GM10248 (cell line): Measurements from ENCODE around the gene RSBN1.
"Not testable (repeated sequence)": the region's sequence is repeated elsewhere in the genome, so short reads cannot be mapped to it uniquely, and the experiment has no call there.

Source experiments
- CTCF ChIA-PET: fragments of 300-600 bp; sonication (Branson Sonifier 250); formaldehyde crosslinking; extraction: SDS; loops from one replicate; lab custom pipeline; 2021; ENCODE audit warnings: antibody characterized with exemption; lab: Yijun Ruan, JAX
- POLR2A ChIA-PET: fragments of 350-650 bp; sonication (Branson Sonifier 250); formaldehyde crosslinking; extraction: SDS; loops from one replicate; lab custom pipeline; 2020; ENCODE audit warnings: antibody characterized with exemption; lab: Yijun Ruan, JAX
- DNase-seq: peaks from one replicate; pipeline ENCODE4 v3.0.0; 2012; ENCODE audit errors: extremely low spot score
- CTCF ChIP-seq: IDR thresholded peaks from 2 replicates; pipeline ENCODE4 v1.5.1; 2012; ENCODE audit warnings: mild to moderate bottlenecking, low read depth; ENCODE audit errors: extremely low read depth, missing control alignments, control extremely low read depth

Gene RSBN1

GRCh38 chr1:113857776-113858175, 45.5 kb upstream of the RSBN1 start:
- CTCF ChIA-PET = interaction anchor here (0.9 to 5.0 kb wide), 6 partner anchors 8 to 46 kb away, joined by 3 to 20 read pairs (median 4); no protein-coding TSS in a partner anchor
- DNase-seq = no peak
- POLR2A ChIA-PET = no interaction called here
- TF ChIP-seq CTCF = no peak

- POLR2A ChIA-PET = no interaction called here
These were observed 44.1 kb upstream of the RSBN1 start for GRCh38 chr1:113856401-113856790.

GRCh38 chr1:113855630-113856400, 43.5 kb upstream of the RSBN1 start:
- TF ChIP-seq CTCF = no peak
- CTCF ChIA-PET = interaction anchor here (1.0 to 5.0 kb wide), 9 partner anchors 9 to 73 kb away, joined by 3 to 20 read pairs (median 5); partner anchors contain the start of genes AP4B1 and HIPK1
- POLR2A ChIA-PET = no interaction called here
- DNase-seq = no peak

More at GRCh38 chr1:113856401-113856790, 44.1 kb upstream of the RSBN1 start:
- CTCF ChIA-PET = interaction anchor here (1.1 to 5.0 kb wide), 6 partner anchors 13 to 72 kb away, joined by 3 to 20 read pairs (median 7); partner anchors contain the start of genes AP4B1 and HIPK1
- no peak for DNase-seq
- no peak for TF ChIP-seq CTCF

- no peak for DNase-seq
- ChIA-PET POLR2A (no interaction called here), CTCF (interaction anchor here (1.4 to 5.0 kb wide), 3 partner anchors 13 to 19 kb away, joined by 3 to 20 read pairs (median 5); no protein-coding TSS in a partner anchor)
- TF ChIP-seq CTCF = no peak
These were observed 42.0 kb upstream of the RSBN1 start for GRCh38 chr1:113854234-113854633.

- CTCF ChIA-PET, DNase-seq, POLR2A ChIA-PET: not testable (repeated sequence)
These were observed 40.4 kb upstream of the RSBN1 start for GRCh38 chr1:113852694-113853093.

- no peak for DNase-seq
- POLR2A ChIA-PET = interaction anchor here (0.7 kb wide), 1 partner anchor 46 kb away, joined by 3 read pairs; no protein-coding TSS in a partner anchor
- CTCF ChIA-PET = interaction anchor here (1.0 to 1.7 kb wide), 11 partner anchors 9 to 969 kb away, joined by 3 to 6 read pairs (median 3); no protein-coding TSS in a partner anchor
- no peak for TF ChIP-seq CTCF
These were observed 38.0 kb upstream of the RSBN1 start for GRCh38 chr1:113850127-113850796.

GRCh38 chr1:113849072-113849471, 36.8 kb upstream of the RSBN1 start:
- ChIA-PET POLR2A (no interaction called here), CTCF (interaction anchor here (1.2 kb wide), 1 partner anchor 11 kb away, joined by 3 read pairs; no protein-coding TSS in a partner anchor)
- no peak for TF ChIP-seq CTCF
- no peak for DNase-seq
